Measurements from ENCODE around the gene COLEC12. TPM values are rescaled to one million over a fixed set of nuclear protein-coding genes. Genes with fewer than 3 reads are reported as not detected.

COLEC12 gene
- total RNA-seq, 4 donors from 2014 or later, result 1.4 to 12.2 (median 4.0) TPM

DNA sequence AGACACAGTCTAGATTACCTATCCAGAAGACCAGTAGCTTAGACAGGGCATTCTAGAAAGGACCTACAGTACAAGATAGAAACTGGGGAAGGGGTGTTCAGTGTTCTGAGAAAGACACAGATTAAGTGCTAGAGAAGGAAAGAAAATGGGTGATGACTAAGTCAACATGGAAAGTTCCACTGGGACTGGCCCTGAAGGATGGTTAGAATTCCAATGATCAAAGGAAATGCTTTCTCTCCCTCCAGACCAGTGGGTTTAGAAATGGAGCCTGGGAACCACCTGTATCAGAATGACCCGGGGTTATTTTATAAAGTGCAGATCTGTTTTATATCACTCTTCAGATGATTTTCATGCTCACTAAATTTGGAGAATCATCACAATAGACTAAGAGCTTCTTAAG is 5.8 kb upstream of the COLEC12 start:
- H3K4me3 ChIP-seq, result no peak overlapping the region
- no peak for TF ChIP-seq POLR2A (IDR thresholded peaks at IDR 0.05)
- TF ChIP-seq, protein P1, sequence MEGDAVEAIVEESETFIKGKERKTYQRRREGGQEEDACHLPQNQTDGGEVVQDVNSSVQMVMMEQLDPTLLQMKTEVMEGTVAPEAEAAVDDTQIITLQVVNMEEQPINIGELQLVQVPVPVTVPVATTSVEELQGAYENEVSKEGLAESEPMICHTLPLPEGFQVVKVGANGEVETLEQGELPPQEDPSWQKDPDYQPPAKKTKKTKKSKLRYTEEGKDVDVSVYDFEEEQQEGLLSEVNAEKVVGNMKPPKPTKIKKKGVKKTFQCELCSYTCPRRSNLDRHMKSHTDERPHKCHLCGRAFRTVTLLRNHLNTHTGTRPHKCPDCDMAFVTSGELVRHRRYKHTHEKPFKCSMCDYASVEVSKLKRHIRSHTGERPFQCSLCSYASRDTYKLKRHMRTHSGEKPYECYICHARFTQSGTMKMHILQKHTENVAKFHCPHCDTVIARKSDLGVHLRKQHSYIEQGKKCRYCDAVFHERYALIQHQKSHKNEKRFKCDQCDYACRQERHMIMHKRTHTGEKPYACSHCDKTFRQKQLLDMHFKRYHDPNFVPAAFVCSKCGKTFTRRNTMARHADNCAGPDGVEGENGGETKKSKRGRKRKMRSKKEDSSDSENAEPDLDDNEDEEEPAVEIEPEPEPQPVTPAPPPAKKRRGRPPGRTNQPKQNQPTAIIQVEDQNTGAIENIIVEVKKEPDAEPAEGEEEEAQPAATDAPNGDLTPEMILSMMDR (IDR thresholded peaks at IDR 0.05), result no peak
- 75 to 95% methylated on average over 1 of the region's 1 CpG for WGBS, 2 donors
- H3K4me1 ChIP-seq, result peaks cover 0 to under 1% (median 0%) of the 10 kb centered on the region in 3 donors
- H3K27me3 ChIP-seq, result peaks cover 0 to 12% (median 0%) of the 10 kb centered on the region in 4 donors
- H3K36me3 ChIP-seq, result no peaks in the 10 kb centered on the region
- no peaks in the 10 kb centered on the region for H3K9me3 ChIP-seq
- intact Hi-C loops (cut with DNase I), result no loop called here
- DNase-seq, result no peak
- H3K27ac ChIP-seq, result no peak overlapping the region

DNA sequence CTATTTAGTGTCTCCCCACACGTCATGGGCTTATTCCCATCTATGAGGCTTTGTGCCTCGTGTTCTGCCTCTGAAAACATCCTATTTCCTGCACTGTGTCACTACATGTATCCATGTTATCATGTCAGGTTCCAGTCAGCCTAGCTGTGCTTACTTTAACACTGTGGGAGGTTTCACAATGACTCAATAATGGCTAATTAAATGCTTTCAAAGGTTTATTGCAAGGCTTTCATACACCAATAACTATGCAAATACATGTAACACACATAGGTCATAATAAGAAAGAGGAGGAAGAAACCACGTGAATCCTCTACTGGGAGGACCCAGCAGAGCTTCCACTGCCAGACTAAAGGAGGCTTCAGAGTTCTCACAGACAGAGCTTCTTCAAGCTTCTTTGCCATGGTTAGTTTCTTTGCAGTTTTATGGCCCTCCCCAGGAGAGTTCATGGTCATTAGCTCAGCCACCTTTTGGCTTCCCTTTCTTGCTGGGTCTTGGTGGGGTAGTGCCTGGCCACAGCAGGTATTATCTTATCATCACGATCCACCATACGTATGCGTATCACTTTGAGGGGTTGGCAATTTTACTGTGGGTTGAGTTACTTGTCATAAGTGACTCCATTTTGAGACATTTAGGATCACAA is 5.1 kb upstream of the COLEC12 start:
- H3K36me3 ChIP-seq, result no peaks in the 10 kb centered on the region
- intact Hi-C loops (cut with DNase I), result no loop called here
- WGBS, 2 donors, result 64 to 72% methylated on average over 5 to 6 of the region's 6 CpGs
- H3K9me3 ChIP-seq, result no peaks in the 10 kb centered on the region
- no peak overlapping the region for H3K4me3 ChIP-seq
- no peak for DNase-seq
- H3K27ac ChIP-seq, result no peak overlapping the region
- H3K27me3 ChIP-seq, result peaks cover 0 to 19% (median 0%) of the 10 kb centered on the region in 4 donors
- TF ChIP-seq, protein P1 (IDR thresholded peaks at IDR 0.05), result no peak
- TF ChIP-seq POLR2A (IDR thresholded peaks at IDR 0.05), result no peak
- H3K4me1 ChIP-seq, result peaks cover 0 to 7% (median 0%) of the 10 kb centered on the region in 3 donors

DNA sequence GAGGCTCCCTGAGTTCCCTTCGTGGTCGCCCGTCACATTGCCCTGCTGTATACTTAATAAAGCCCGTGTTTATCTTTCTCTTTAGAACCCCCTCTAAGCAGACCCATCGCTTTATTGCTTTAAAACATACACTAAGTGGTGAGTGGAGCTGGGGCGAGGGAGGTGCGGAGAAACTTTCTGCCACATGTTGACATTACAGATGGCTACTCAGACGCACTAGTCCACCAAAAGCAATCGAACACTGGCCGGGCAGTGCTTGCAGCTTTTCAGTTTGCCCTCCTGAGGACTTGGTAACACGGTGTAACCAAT is 859 bp upstream of the COLEC12 start:
- Histone ChIP-seq H3K4me1 (peaks cover 4 to 24% (median 8%) of the 10 kb centered on the region in 3 donors), H3K27ac (no peak overlapping the region), H3K27me3 (peaks cover 0 to 55% (median 0%) of the 10 kb centered on the region in 4 donors), H3K4me3 (no peak overlapping the region), H3K36me3 (no peaks in the 10 kb centered on the region), H3K9me3 (no peaks in the 10 kb centered on the region)
- DNase-seq, result no peak
- intact Hi-C loops (cut with DNase I), result no loop called here
- TF ChIP-seq, protein P1 (IDR thresholded peaks at IDR 0.05), result no peak
- no peak for TF ChIP-seq POLR2A (IDR thresholded peaks at IDR 0.05)
- 65 to 75% methylated on average over 5 to 10 of the region's 11 CpGs for WGBS, 2 donors

DNA sequence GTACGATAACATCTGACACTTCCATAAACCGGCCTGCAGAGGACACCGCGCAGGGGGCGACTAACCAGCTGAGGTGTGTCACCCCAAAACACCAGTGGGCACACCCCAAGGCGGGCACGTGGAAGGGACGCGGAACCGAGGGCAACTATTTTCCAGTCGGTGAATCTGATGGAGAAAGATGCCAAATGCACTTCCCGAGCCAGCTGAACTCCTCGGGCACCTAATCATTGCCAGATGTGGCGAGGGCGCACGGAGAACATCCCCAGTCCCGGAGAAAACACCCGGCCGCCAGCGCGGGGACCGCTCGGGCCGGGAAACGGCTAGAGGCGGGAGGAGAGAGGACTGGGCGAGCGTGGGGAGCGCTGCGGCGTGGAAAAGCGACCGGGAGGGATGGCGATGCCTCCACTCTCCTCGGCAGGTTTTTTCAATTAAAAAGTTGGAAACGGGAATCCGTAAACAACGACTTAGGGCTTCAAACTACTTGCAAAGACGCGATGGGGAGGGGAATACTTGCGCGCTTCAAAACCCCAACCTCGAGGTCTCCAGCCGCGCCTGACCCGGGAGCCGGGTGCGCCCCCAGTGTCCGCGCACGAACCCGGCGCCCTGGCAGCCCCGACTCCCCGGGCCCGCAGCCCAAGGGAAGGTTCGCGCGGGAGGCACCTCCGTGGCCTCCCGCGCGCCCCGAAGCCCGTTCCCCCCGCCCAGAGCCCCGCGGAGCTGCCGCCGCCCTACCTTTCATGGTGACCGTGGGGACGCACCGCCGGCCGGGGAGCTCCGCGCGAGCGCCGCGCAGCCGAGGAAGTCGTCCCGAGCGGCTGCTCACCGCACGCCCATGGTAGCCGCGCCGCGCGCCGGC is 497 bp downstream of the COLEC12 start:
- H3K9me3 ChIP-seq, result no peaks in the 10 kb centered on the region
- peak overlapping the region in 3 of 4 donors; percentile 52 to 69 (median 68) for H3K27ac ChIP-seq
- H3K27me3 ChIP-seq, result peaks cover 0 to 55% (median 0%) of the 10 kb centered on the region in 4 donors
- peak overlapping the region; percentile 41 to 67 (median 54) for H3K4me3 ChIP-seq
- H3K4me1 ChIP-seq, result peaks cover 4 to 24% (median 8%) of the 10 kb centered on the region in 3 donors
- no peak for TF ChIP-seq POLR2A (IDR thresholded peaks at IDR 0.05)
- TF ChIP-seq, protein P1 (IDR thresholded peaks at IDR 0.05), result no peak
- no peaks in the 10 kb centered on the region for H3K36me3 ChIP-seq
- no peak for DNase-seq
- intact Hi-C loops (cut with DNase I), result loop anchor here (10.0 kb wide), 2 partner anchors 55 to 115 kb away; no protein-coding TSS in a partner anchor
- WGBS, 2 donors, result 2 to 4% methylated on average over 13 to 20 of the region's 93 CpGs
